Peyer's patch (tissue), 4 donors: ENCODE results near the gene SAMD11.

Experiments used
- POLR2A ChIP-seq, 2 donors: fragments of 450-650 bp; IDR thresholded peaks; one replicate each; pipeline ENCODE4 v1.5.1; 2017; ENCODE audit warnings: antibody characterized with exemption in 2 of 2, mild to moderate bottlenecking in 2 of 2, moderate library complexity in 2 of 2
- TF ChIP-seq, protein P1 (sequence below), 6 experiments: fragments of 450-650 bp in 4 of 6; fragments of 200-600 bp in 2 of 6; sonication (generic) in 1 of 6; IDR thresholded peaks; one replicate each; pipeline ENCODE4 v1.5.1; 2017 to 2019; ENCODE audit warnings: antibody characterized with exemption in 6 of 6, mild to moderate bottlenecking in 3 of 6, moderate library complexity in 1 of 6

DNA sequence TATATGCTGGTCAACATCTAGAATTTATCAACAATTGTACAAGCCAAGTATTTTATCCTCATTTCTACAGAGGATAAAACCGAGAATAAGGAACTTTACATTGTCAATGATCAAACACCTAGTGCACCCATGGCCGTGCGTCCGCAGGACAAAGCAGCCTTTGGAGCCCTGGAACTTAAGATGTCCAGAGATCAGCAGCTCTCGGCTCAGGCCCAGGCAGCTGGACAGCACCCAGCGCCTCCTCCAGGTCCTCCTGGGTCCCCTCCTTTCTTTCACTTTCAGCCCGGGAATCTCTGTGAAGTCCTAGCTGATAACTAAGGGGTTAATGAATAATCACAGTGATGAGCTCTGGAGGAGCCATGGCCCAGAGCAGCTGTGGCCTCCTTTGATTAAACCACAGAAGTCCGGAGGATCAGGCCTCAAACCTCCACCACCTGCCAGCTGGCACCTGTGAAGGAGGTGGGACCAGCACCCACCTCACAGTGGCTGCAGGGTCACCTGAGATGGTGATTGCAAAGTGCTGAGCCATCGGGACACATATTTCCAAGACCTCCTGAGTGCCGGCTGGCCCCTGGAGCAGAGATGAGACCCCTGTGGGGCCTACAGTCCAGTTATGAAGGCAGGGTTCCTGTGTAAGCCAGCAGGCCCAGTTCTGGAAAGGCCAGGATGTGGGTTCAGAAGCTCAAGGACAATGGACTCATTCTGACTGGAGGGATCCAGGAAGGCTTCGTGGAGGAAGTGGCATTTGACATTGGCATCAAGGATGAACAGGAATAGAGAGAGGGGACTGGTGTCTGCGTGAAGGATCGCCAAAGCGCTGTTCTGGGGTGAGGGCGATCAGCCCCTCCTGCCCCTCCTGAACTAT, 11.6 kb upstream of the SAMD11 start:
- TF ChIP-seq, protein P1, sequence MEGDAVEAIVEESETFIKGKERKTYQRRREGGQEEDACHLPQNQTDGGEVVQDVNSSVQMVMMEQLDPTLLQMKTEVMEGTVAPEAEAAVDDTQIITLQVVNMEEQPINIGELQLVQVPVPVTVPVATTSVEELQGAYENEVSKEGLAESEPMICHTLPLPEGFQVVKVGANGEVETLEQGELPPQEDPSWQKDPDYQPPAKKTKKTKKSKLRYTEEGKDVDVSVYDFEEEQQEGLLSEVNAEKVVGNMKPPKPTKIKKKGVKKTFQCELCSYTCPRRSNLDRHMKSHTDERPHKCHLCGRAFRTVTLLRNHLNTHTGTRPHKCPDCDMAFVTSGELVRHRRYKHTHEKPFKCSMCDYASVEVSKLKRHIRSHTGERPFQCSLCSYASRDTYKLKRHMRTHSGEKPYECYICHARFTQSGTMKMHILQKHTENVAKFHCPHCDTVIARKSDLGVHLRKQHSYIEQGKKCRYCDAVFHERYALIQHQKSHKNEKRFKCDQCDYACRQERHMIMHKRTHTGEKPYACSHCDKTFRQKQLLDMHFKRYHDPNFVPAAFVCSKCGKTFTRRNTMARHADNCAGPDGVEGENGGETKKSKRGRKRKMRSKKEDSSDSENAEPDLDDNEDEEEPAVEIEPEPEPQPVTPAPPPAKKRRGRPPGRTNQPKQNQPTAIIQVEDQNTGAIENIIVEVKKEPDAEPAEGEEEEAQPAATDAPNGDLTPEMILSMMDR (IDR thresholded peaks at IDR 0.05) = no peak
- no peak for TF ChIP-seq POLR2A (IDR thresholded peaks at IDR 0.05)
